ENCODE results near the gene SYT2.

The SYT2 gene

GRCh38 chr1:202571719-202572339 lies 138.4 kb downstream of the SYT2 start:
- TF ChIP-seq CTCF (IDR thresholded peaks at IDR 0.05; ENCODE audit: low read depth, low read length): peak; percentile 98
- no peaks in the 10 kb centered on the region for H3K27me3 ChIP-seq (ENCODE audit: insufficient read depth, low read depth, severe bottlenecking)
- no peaks in the 10 kb centered on the region for H3K9me3 ChIP-seq (ENCODE audit: severe bottlenecking)
- H3K36me3 ChIP-seq: peaks cover 19% of the 10 kb centered on the region
- H3K4me3 ChIP-seq (ENCODE audit: low read depth, low read length): no peak overlapping the region
- DNase-seq: peak; percentile 69
- no peak overlapping the region for H3K27ac ChIP-seq

GRCh38 chr1:202569393-202570322 lies 140.6 kb downstream of the SYT2 start:
- no peak for TF ChIP-seq CTCF (IDR thresholded peaks at IDR 0.05; ENCODE audit: low read depth, low read length)
- Histone ChIP-seq H3K36me3 (peaks cover 31% of the 10 kb centered on the region), H3K9me3 (ENCODE audit: severe bottlenecking) (no peaks in the 10 kb centered on the region), H3K27ac (no peak overlapping the region), H3K4me3 (ENCODE audit: low read depth, low read length) (no peak overlapping the region), H3K27me3 (ENCODE audit: insufficient read depth, low read depth, severe bottlenecking) (no peaks in the 10 kb centered on the region)
- DNase-seq: no peak

- no peak for TF ChIP-seq CTCF (IDR thresholded peaks at IDR 0.05; ENCODE audit: low read depth, low read length)
- H3K9me3 ChIP-seq (ENCODE audit: severe bottlenecking): no peaks in the 10 kb centered on the region
Measured at GRCh38 chr1:202568826-202569225, 141.4 kb downstream of the SYT2 start.

GRCh38 chr1:202568410-202568809 lies 141.8 kb downstream of the SYT2 start:
- Histone ChIP-seq H3K27me3 (ENCODE audit: insufficient read depth, low read depth, severe bottlenecking) (no peaks in the 10 kb centered on the region), H3K4me3 (ENCODE audit: low read depth, low read length) (no peak overlapping the region), H3K9me3 (ENCODE audit: severe bottlenecking) (no peaks in the 10 kb centered on the region), H3K27ac (no peak overlapping the region), H3K36me3 (peaks cover 39% of the 10 kb centered on the region)
- DNase-seq: no peak
- no peak for TF ChIP-seq CTCF (IDR thresholded peaks at IDR 0.05; ENCODE audit: low read depth, low read length)

More at GRCh38 chr1:202568826-202569225, 141.4 kb downstream of the SYT2 start:
- peaks cover 37% of the 10 kb centered on the region for H3K36me3 ChIP-seq
- no peak overlapping the region for H3K4me3 ChIP-seq (ENCODE audit: low read depth, low read length)
- H3K27me3 ChIP-seq (ENCODE audit: insufficient read depth, low read depth, severe bottlenecking): no peaks in the 10 kb centered on the region
- DNase-seq: no peak
- no peak overlapping the region for H3K27ac ChIP-seq

- no peak for DNase-seq
Measured at GRCh38 chr1:202567738-202568137, 142.5 kb downstream of the SYT2 start.

More at GRCh38 chr1:202567738-202568137, 142.5 kb downstream of the SYT2 start:
- H3K4me3 ChIP-seq (ENCODE audit: low read depth, low read length): no peak overlapping the region
- TF ChIP-seq CTCF (IDR thresholded peaks at IDR 0.05; ENCODE audit: low read depth, low read length): no peak
- H3K27me3 ChIP-seq (ENCODE audit: insufficient read depth, low read depth, severe bottlenecking): no peaks in the 10 kb centered on the region
- no peaks in the 10 kb centered on the region for H3K9me3 ChIP-seq (ENCODE audit: severe bottlenecking)
- H3K27ac ChIP-seq: no peak overlapping the region
- H3K36me3 ChIP-seq: peaks cover 44% of the 10 kb centered on the region

Measured in WERI-Rb-1 (cell line).